Chondrocyte (in vitro differentiated cells): ENCODE data around the gene DENND2C. TPM values are rescaled to one million over a fixed set of nuclear protein-coding genes. Genes with fewer than 3 reads are reported as not detected.

Source experiments
- DNase-seq: peaks from one replicate; pipeline ENCODE4 v3.0.0; 2021; ENCODE audit warnings: mixed read lengths, low spot score
- H3K27ac Mint-ChIP-seq: one replicate; pipeline ENCODE4 v1.8.0; 2021; ENCODE audit warnings: mild to moderate bottlenecking, moderate library complexity, mixed read lengths; ENCODE audit not compliant: unreplicated experiment
- H3K27me3 Mint-ChIP-seq: 2 replicates; pipeline ENCODE4 v1.8.0; 2021; ENCODE audit warnings: low read depth, mixed read lengths
- H3K36me3 Mint-ChIP-seq: 2 replicates; pipeline ENCODE4 v1.8.0; 2021; ENCODE audit warnings: low read depth, mixed read lengths
- H3K4me1 Mint-ChIP-seq: 2 replicates; pipeline ENCODE4 v1.8.0; 2021; ENCODE audit warnings: low read depth, mild to moderate bottlenecking, mixed read lengths
- H3K4me3 Mint-ChIP-seq: one replicate; pipeline ENCODE4 v1.8.0; 2021; ENCODE audit warnings: mild to moderate bottlenecking, moderate library complexity, mixed read lengths; ENCODE audit not compliant: unreplicated experiment
- H3K9me3 Mint-ChIP-seq: 2 replicates; pipeline ENCODE4 v1.8.0; 2021; ENCODE audit warnings: low read depth, mixed read lengths
- CTCF ChIP-seq: fragments of 200-600 bp; sonication (generic); IDR thresholded peaks from 2 replicates; pipeline ENCODE4 v1.5.0; 2021; ENCODE audit warnings: antibody characterized with exemption, mild to moderate bottlenecking, moderate library complexity
- total RNA-seq: library from RNA; stranded (reverse); gene quantifications from 3 replicates; pipeline ENCODE4 v1.2.1, GENCODE V29; 2021

Gene DENND2C
- total RNA-seq, 1 donor from 2014 or later: 3.3 TPM

GRCh38 chr1:114702737-114703136 lies 32.9 kb upstream of the DENND2C start:
- Mint-ChIP-seq H3K4me1 (peaks cover 11% of the 10 kb centered on the region), H3K27me3 (no peaks in the 10 kb centered on the region), H3K9me3 (no peaks in the 10 kb centered on the region), H3K36me3 (peaks cover 14% of the 10 kb centered on the region), H3K27ac (no peak overlapping the region), H3K4me3 (no peak overlapping the region)
- DNase-seq: no peak
- no peak for TF ChIP-seq CTCF

GRCh38 chr1:114701931-114702330 lies 32.1 kb upstream of the DENND2C start:
- peaks cover 11% of the 10 kb centered on the region for H3K4me1 Mint-ChIP-seq
- H3K9me3 Mint-ChIP-seq: no peaks in the 10 kb centered on the region
- H3K4me3 Mint-ChIP-seq: no peak overlapping the region
- H3K27ac Mint-ChIP-seq: no peak overlapping the region
- peaks cover 2% of the 10 kb centered on the region for H3K27me3 Mint-ChIP-seq
- DNase-seq: no peak
- peaks cover 6% of the 10 kb centered on the region for H3K36me3 Mint-ChIP-seq
- no peak for TF ChIP-seq CTCF

DNA sequence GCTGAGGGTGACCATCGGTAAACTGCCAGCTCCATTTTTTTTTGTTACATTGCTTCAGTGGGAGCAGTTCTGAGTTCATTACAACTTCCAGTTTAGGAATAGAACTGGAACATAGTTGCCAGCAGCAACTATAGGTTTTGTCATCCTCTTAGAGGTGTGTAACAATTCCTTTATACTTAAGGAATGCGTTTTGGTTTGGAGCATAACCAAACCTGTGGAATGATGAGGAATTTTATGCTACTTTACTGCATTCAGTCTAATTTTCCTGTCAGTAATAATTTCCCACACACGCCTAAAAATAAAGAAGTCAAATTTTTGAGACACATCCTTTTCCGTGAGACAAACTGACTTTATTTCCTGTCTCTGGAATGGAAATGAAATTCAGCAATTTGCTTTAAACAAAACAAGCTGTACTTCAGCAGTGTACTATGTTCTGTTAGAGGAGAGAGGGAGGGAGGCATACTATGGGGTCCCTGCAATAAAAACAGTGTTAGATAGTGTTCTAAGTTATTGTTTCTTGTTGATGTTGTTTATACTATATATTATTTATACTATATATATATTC lies 30.3 kb upstream of the DENND2C start:
- no peak overlapping the region for H3K4me3 Mint-ChIP-seq
- no peak for DNase-seq
- peaks cover 1% of the 10 kb centered on the region for H3K36me3 Mint-ChIP-seq
- H3K27me3 Mint-ChIP-seq: peaks cover 6% of the 10 kb centered on the region
- peaks cover 18% of the 10 kb centered on the region for H3K4me1 Mint-ChIP-seq
- peak overlapping the region; percentile 39 for H3K27ac Mint-ChIP-seq
- TF ChIP-seq CTCF: no peak
- no peaks in the 10 kb centered on the region for H3K9me3 Mint-ChIP-seq

GRCh38 chr1:114696810-114697209 lies 27.0 kb upstream of the DENND2C start:
- Mint-ChIP-seq H3K27me3 (peaks cover 6% of the 10 kb centered on the region), H3K4me1 (peaks cover 18% of the 10 kb centered on the region), H3K36me3 (no peaks in the 10 kb centered on the region), H3K27ac (no peak overlapping the region), H3K9me3 (no peaks in the 10 kb centered on the region), H3K4me3 (no peak overlapping the region)
- TF ChIP-seq CTCF: no peak
- DNase-seq: no peak

DNA sequence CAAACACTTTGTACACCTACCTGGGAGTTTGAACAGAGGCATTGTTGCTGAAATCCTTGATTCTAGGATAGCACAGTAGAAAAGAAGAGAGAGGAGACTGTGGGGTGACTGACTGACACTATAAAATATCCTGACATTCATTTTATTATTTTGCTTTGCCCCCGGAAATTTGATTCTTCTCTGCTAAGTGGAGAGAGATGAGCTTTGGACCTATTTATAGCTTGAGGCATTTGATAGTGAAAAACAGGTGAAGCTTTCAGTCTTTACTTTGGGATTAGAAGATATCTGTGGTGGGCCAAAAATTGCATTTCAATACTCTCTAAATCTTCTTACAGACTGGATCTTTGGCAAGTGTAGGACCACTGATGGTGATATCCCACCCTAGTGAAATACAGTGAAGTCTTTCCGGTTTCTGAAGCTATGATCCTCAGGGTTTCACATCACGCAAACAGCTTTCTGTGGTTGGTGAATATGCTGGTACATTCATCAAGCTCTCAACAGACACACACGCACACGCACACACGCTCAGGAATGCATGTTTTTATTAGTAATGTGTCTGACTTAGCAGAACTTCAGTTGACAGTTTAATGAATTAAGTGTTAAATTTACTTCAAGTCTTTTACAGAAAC lies 25.7 kb upstream of the DENND2C start, which contains the start of gene AMPD1:
AMPD1 (minus strand) TSS at position 117 of the 629 bp plus-strand sequence; CDS start at position 42, 75 bp downstream.
- H3K27ac Mint-ChIP-seq: no peak within 1 kb of the TSS
- H3K27me3 Mint-ChIP-seq: peaks cover 7% of the 10 kb centered on the region
- DNase-seq: no peak
- no peaks in the 10 kb centered on the region for H3K36me3 Mint-ChIP-seq
- H3K4me3 Mint-ChIP-seq: no peak within 1 kb of the TSS
- no peaks in the 10 kb centered on the region for H3K9me3 Mint-ChIP-seq
- TF ChIP-seq CTCF: no peak
- peaks cover 16% of the 10 kb centered on the region for H3K4me1 Mint-ChIP-seq
